ENCODE data around the gene ARHGAP29.
"Not testable (repeated sequence)": the region's sequence is repeated elsewhere in the genome, so short reads cannot be mapped to it uniquely, and the experiment has no call there.

ARHGAP29 gene

DNA sequence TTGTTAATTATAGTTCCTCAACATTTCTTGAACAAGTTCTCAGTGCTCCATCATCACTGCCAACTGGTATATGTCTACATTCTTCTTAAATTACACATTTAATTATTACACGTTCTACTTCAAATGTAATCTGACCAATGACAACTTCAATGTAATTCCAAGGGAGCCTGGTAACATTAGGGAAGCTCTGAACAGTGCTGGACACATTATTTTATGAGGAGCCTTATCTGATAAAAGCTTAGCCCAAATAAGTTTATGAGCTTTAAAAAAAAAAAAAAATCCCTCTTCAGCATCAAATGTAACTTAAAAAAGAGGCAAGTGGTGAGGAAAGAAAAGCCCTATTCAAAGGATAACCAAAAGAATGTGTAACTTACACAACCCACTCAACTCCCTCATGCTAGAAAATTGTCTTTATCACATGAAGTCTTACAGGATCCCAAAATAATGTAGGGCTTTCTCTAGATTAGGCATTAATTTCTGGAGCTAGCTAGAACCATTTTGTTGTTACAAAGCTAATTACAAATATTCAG is 81.2 kb downstream of the ARHGAP29 start:
- no peak overlapping the region for H3K27ac ChIP-seq
- H3K4me3 ChIP-seq (IDR thresholded peaks at IDR 0.05; ENCODE audit: insufficient read depth, low read depth, low read length) = no peak overlapping the region
- no peaks in the 10 kb centered on the region for H3K4me1 ChIP-seq (ENCODE audit: low read depth, poor library complexity, severe bottlenecking)
- H3K9ac ChIP-seq = no peak overlapping the region
- TF ChIP-seq CTCF (conservative IDR thresholded peaks at IDR 0.05; ENCODE audit: low read depth, low read length) = no peak
- H4K20me1 ChIP-seq (ENCODE audit: insufficient read depth) = no peaks in the 10 kb centered on the region
- H2AFZ ChIP-seq (ENCODE audit: low read depth) = no peak overlapping the region
- no peaks in the 10 kb centered on the region for H3K79me2 ChIP-seq (ENCODE audit: insufficient read depth, low read depth)
- H3K36me3 ChIP-seq (ENCODE audit: insufficient read depth) = no peaks in the 10 kb centered on the region
- no peak overlapping the region for H3K4me2 ChIP-seq
- no peaks in the 10 kb centered on the region for H3K27me3 ChIP-seq (ENCODE audit: insufficient read depth, low read depth)

DNA sequence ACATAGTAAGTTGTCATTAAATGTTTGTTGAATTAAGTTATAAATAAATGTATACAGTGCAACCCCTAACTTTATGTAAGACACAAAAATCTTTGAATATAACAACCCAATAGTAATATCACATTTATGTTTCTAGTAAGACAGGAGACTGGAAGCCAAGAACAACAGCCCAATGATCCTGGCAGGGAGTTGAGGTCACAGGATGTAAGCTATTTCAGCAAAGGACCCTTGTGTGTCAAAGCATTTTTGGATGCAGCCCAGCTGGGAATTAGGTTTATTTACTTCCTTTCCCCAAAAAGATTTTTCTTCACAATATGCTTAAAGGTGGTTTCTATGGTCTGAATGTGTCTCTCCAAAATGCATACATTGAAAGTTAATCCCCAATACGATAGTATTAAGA is 82.4 kb downstream of the ARHGAP29 start:
- Histone ChIP-seq H3K9ac (no peak overlapping the region), H3K36me3 (ENCODE audit: insufficient read depth) (no peaks in the 10 kb centered on the region), H2AFZ (ENCODE audit: low read depth) (no peak overlapping the region), H3K79me2 (ENCODE audit: insufficient read depth, low read depth) (no peaks in the 10 kb centered on the region), H3K27ac (no peak overlapping the region), H4K20me1 (ENCODE audit: insufficient read depth) (no peaks in the 10 kb centered on the region), H3K4me3 (IDR thresholded peaks at IDR 0.05; ENCODE audit: insufficient read depth, low read depth, low read length) (no peak overlapping the region), H3K4me2 (no peak overlapping the region), H3K27me3 (ENCODE audit: insufficient read depth, low read depth) (no peaks in the 10 kb centered on the region), H3K4me1 (ENCODE audit: low read depth, poor library complexity, severe bottlenecking) (no peaks in the 10 kb centered on the region)
- no peak for TF ChIP-seq CTCF (conservative IDR thresholded peaks at IDR 0.05; ENCODE audit: low read depth, low read length)

- H3K4me1 ChIP-seq (ENCODE audit: low read depth, poor library complexity, severe bottlenecking) = no peaks in the 10 kb centered on the region
- no peak overlapping the region for H3K9ac ChIP-seq
- no peak overlapping the region for H3K4me3 ChIP-seq (IDR thresholded peaks at IDR 0.05; ENCODE audit: insufficient read depth, low read depth, low read length)
- H3K4me2 ChIP-seq = no peak overlapping the region
- no peaks in the 10 kb centered on the region for H4K20me1 ChIP-seq (ENCODE audit: insufficient read depth)
- no peaks in the 10 kb centered on the region for H3K36me3 ChIP-seq (ENCODE audit: insufficient read depth)
- H3K27me3 ChIP-seq (ENCODE audit: insufficient read depth, low read depth) = no peaks in the 10 kb centered on the region
- TF ChIP-seq CTCF (conservative IDR thresholded peaks at IDR 0.05; ENCODE audit: low read depth, low read length) = no peak
- H3K27ac ChIP-seq = no peak overlapping the region
- H3K79me2 ChIP-seq (ENCODE audit: insufficient read depth, low read depth) = no peaks in the 10 kb centered on the region
- H2AFZ ChIP-seq (ENCODE audit: low read depth) = no peak overlapping the region
These were observed 84.3 kb downstream of the ARHGAP29 start for GRCh38 chr1:94153133-94153532.

DNA sequence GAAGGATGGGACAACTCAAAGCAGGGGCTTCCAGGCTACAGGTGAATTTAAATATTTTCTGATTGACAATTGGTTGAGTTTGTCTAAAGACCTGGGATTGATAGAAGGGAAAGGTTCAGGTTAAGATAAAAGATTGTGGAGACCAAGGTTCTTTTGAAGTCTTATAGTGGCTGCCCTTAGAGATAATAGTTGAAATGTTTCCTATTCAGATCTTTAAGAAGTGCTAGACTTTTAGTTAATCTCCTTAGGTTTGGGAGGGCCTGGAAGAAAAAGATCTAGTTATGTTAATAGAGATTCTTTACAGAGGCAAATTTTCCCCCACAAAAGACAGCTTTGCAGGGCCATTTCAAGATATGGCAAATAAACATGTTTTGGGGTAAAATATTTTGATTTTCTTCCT is 88.2 kb downstream of the ARHGAP29 start:
- not testable (repeated sequence) for H3K27ac ChIP-seq; H3K4me1 ChIP-seq (ENCODE audit: low read depth, poor library complexity, severe bottlenecking)

GRCh38 chr1:94146273-94146672 is 91.1 kb downstream of the ARHGAP29 start:
- Histone ChIP-seq H3K79me2 (ENCODE audit: insufficient read depth, low read depth) (no peaks in the 10 kb centered on the region), H3K4me1 (ENCODE audit: low read depth, poor library complexity, severe bottlenecking) (no peaks in the 10 kb centered on the region), H2AFZ (ENCODE audit: low read depth) (no peak overlapping the region), H3K4me3 (IDR thresholded peaks at IDR 0.05; ENCODE audit: insufficient read depth, low read depth, low read length) (no peak overlapping the region), H3K27ac (no peak overlapping the region), H3K9ac (no peak overlapping the region), H3K4me2 (no peak overlapping the region), H4K20me1 (ENCODE audit: insufficient read depth) (no peaks in the 10 kb centered on the region), H3K36me3 (ENCODE audit: insufficient read depth) (no peaks in the 10 kb centered on the region), H3K27me3 (ENCODE audit: insufficient read depth, low read depth) (no peaks in the 10 kb centered on the region)
- TF ChIP-seq CTCF (conservative IDR thresholded peaks at IDR 0.05; ENCODE audit: low read depth, low read length) = no peak

More for the DNA sequence above, 88.2 kb downstream of the ARHGAP29 start:
- not testable (repeated sequence) for H3K79me2 ChIP-seq (ENCODE audit: insufficient read depth, low read depth); H3K36me3 ChIP-seq (ENCODE audit: insufficient read depth); H3K9ac ChIP-seq; H3K4me3 ChIP-seq (IDR thresholded peaks at IDR 0.05; ENCODE audit: insufficient read depth, low read depth, low read length); H3K27me3 ChIP-seq (ENCODE audit: insufficient read depth, low read depth); H4K20me1 ChIP-seq (ENCODE audit: insufficient read depth); H2AFZ ChIP-seq (ENCODE audit: low read depth); H3K4me2 ChIP-seq
